SK-N-SH (cell line): Measurements from ENCODE around the gene FMN1. TPM values are rescaled to one million over a fixed set of nuclear protein-coding genes. Genes with fewer than 3 reads are reported as not detected.
A peak's percentile ranks its signal among the peaks of the same experiment; 100 is the strongest.

ENCODE experiments used
- CTCF ChIA-PET: fragments of 300-600, 350-600 bp; formaldehyde crosslinking; extraction: SDS; loops from one replicate; lab custom pipeline; 2021; lab: Yijun Ruan, JAX
- POLR2A ChIA-PET: fragments of 350-600 bp; sonication (Branson Sonifier 250); formaldehyde crosslinking; extraction: SDS; loops from one replicate; lab custom pipeline; 2020; ENCODE audit warnings: antibody characterized with exemption, inconsistent platforms; lab: Yijun Ruan, JAX
- DNase-seq: peaks from one replicate; pipeline ENCODE4 v3.0.0; 2012
- H2AFZ ChIP-seq: fragments of 200-600 bp; sonication (generic); 2 replicates; pipeline ENCODE4 v1.8.1; 2016; ENCODE audit warnings: antibody characterized with exemption, mild to moderate bottlenecking, low read depth
- H3F3A ChIP-seq: fragments of 200-600 bp; sonication (generic); replicated peaks from 2 replicates; pipeline ENCODE3; 2016; ENCODE audit warnings: antibody characterized with exemption, mild to moderate bottlenecking; ENCODE audit not compliant: insufficient read depth
- H3K27ac ChIP-seq, 2 experiments: fragments of 200-500 bp in 1 of 2; fragments of 200-600 bp in 1 of 2; sonication (Bioruptor generic) in 1 of 2; sonication (generic), shearing (Covaris generic) in 1 of 2; 2 replicates each; pipeline versions ENCODE4 v1.5.1 to v1.6.1; 2014 to 2016; ENCODE audit warnings: low read depth in 2 of 2, inconsistent platforms in 1 of 2, low read length in 1 of 2, mild to moderate bottlenecking in 1 of 2, mixed read lengths in 1 of 2
- H3K27me3 ChIP-seq: fragments of 200-600 bp; sonication (generic), shearing (Covaris generic); 2 replicates; pipeline ENCODE4 v1.6.1; 2016; ENCODE audit warnings: mixed run types; ENCODE audit not compliant: insufficient read depth
- H3K36me3 ChIP-seq, 2 experiments: fragments of 200-500 bp in 1 of 2; fragments of 200-600 bp in 1 of 2; sonication (Bioruptor generic) in 1 of 2; sonication (generic) in 1 of 2; replicated peaks in 1 of 2; 2 replicates each; pipeline versions ENCODE3 to v1.5.1; 2014 to 2016; ENCODE audit warnings: low read length in 1 of 2, mild to moderate bottlenecking in 1 of 2; ENCODE audit not compliant: insufficient read depth in 2 of 2, control insufficient read depth in 1 of 2
- H3K4me1 ChIP-seq, 2 experiments: fragments of 200-500 bp in 1 of 2; fragments of 200-600 bp in 1 of 2; sonication (Bioruptor generic) in 1 of 2; sonication (generic), shearing (Covaris generic) in 1 of 2; 2 replicates each; pipeline versions ENCODE4 v1.5.1 to v1.6.1; 2014 to 2016; ENCODE audit warnings: low read depth in 1 of 2, low read length in 1 of 2, mixed run types in 1 of 2; ENCODE audit not compliant: insufficient read depth in 2 of 2, control insufficient read depth in 1 of 2
- H3K4me2 ChIP-seq: fragments of 200-600 bp; sonication (generic), shearing (Covaris generic); 2 replicates; pipeline ENCODE4 v1.6.1; 2017; ENCODE audit warnings: mixed run types
- H3K4me3 ChIP-seq, 2 experiments: fragments of 200-500 bp in 1 of 2; fragments of 200-600 bp in 1 of 2; sonication (Bioruptor generic) in 1 of 2; sonication (generic), shearing (Covaris generic) in 1 of 2; 2 replicates each; pipeline versions ENCODE4 v1.5.1 to v1.8.1; 2014 to 2016; ENCODE audit warnings: low read depth in 2 of 2, inconsistent platforms in 1 of 2, low read length in 1 of 2, mild to moderate bottlenecking in 1 of 2, mixed read lengths in 1 of 2, moderate library complexity in 1 of 2
- H3K79me2 ChIP-seq: fragments of 200-600 bp; sonication (generic); 2 replicates; pipeline ENCODE4 v1.8.1; 2017; ENCODE audit warnings: mild to moderate bottlenecking; ENCODE audit not compliant: insufficient read depth
- H3K9ac ChIP-seq: fragments of 200-600 bp; sonication (generic); 2 replicates; pipeline ENCODE4 v1.6.1; 2017; ENCODE audit warnings: mixed run types
- H3K9me2 ChIP-seq: fragments of 200-600 bp; sonication (generic); 2 replicates; pipeline ENCODE4 v1.6.1; 2017; ENCODE audit warnings: mixed run types
- H3K9me3 ChIP-seq: fragments of 200-600 bp; sonication (generic); 2 replicates; pipeline ENCODE4 v1.6.1; 2017; ENCODE audit warnings: mixed run types, mild to moderate bottlenecking, moderate library complexity
- H4K20me1 ChIP-seq: fragments of 200-600 bp; sonication (generic); 2 replicates; pipeline ENCODE4 v1.6.1; 2017; ENCODE audit warnings: mild to moderate bottlenecking, mixed run types; ENCODE audit not compliant: insufficient read depth
- CHD2 ChIP-seq: fragments of 150-350 bp; IDR thresholded peaks from 2 replicates; pipeline ENCODE4 v1.6.1; 2018; ENCODE audit warnings: low read length; ENCODE audit not compliant: partially characterized antibody
- ELF1 ChIP-seq: IDR thresholded peaks from 2 replicates; pipeline ENCODE4 v1.4.0; 2012
- EP300 ChIP-seq, 2 experiments: IDR thresholded peaks; 2 replicates each; pipeline versions ENCODE4 v1.4.0 to v1.6.1; 2012; ENCODE audit warnings: borderline replicate concordance in 1 of 2, low read depth in 1 of 2, low read length in 1 of 2
- FOXJ3 ChIP-seq: sonication (generic); formaldehyde crosslinking; IDR thresholded peaks from 2 replicates; pipeline ENCODE4 v1.5.1; 2020; ENCODE audit warnings: mild to moderate bottlenecking, missing genetic modification reagents
- FOXM1 ChIP-seq: IDR thresholded peaks from 2 replicates; pipeline ENCODE4 v1.4.0; 2012; ENCODE audit warnings: low read depth, mild to moderate bottlenecking
- GABPA ChIP-seq: IDR thresholded peaks from 2 replicates; pipeline ENCODE4 v1.4.0; 2012; ENCODE audit warnings: low read depth, mild to moderate bottlenecking
- GATA2 ChIP-seq: sonication (generic); formaldehyde crosslinking; IDR thresholded peaks from 2 replicates; pipeline ENCODE4 v1.5.0; 2020; ENCODE audit warnings: mild to moderate bottlenecking, missing genetic modification reagents
- JUND ChIP-seq: IDR thresholded peaks from 2 replicates; pipeline ENCODE4 v1.4.0; 2012
- MEF2A ChIP-seq: IDR thresholded peaks from 2 replicates; pipeline ENCODE4 v1.4.0; 2012; ENCODE audit warnings: low read depth, borderline replicate concordance
- POLR2AphosphoS5 ChIP-seq: IDR thresholded peaks from 2 replicates; pipeline ENCODE4 v1.6.1; 2012; ENCODE audit warnings: low read depth, low read length
- RAD21 ChIP-seq: IDR thresholded peaks from 2 replicates; pipeline ENCODE4 v1.6.1; 2012; ENCODE audit warnings: mild to moderate bottlenecking, low read length
- RFX5 ChIP-seq: IDR thresholded peaks from 2 replicates; pipeline ENCODE4 v1.6.1; 2012; ENCODE audit warnings: mild to moderate bottlenecking, improper control_type of control experiment, low read length
- RXRA ChIP-seq: IDR thresholded peaks from 2 replicates; pipeline ENCODE4 v1.4.0; 2012; ENCODE audit warnings: low read depth, mild to moderate bottlenecking, borderline replicate concordance
- SMC3 ChIP-seq: IDR thresholded peaks from 2 replicates; pipeline ENCODE4 v1.6.1; 2012; ENCODE audit warnings: low read depth, low read length, improper control_type of control experiment
- TAF1 ChIP-seq: IDR thresholded peaks from 2 replicates; pipeline ENCODE4 v1.6.1; 2012; ENCODE audit warnings: low read depth, mild to moderate bottlenecking, low read length, moderate library complexity, borderline replicate concordance
- YY1 ChIP-seq: IDR thresholded peaks from 2 replicates; pipeline ENCODE4 v1.4.0; 2012; ENCODE audit warnings: low read depth, mild to moderate bottlenecking
- WGBS: methylation state at CpG from one replicate; pipeline ENCODE4 v1.1.6; 2017; ENCODE audit warnings: low lambda C conversion rate; 5-methylcytosine and 5-hydroxymethylcytosine counted together
- polyA plus RNA-seq, 3 experiments: library from polyadenylated mRNA; depleted of rRNA; stranded (reverse); fragments of >200 nt; gene quantifications; 2 replicates each; pipeline ENCODE4 v1.2.3, GENCODE V29; 2012
- TF ChIP-seq, protein P1 (sequence below): IDR thresholded peaks from 2 replicates; pipeline ENCODE4 v1.6.1; 2012; ENCODE audit warnings: mild to moderate bottlenecking, low read depth, low read length, moderate library complexity
- TF ChIP-seq, protein P2 (sequence below): IDR thresholded peaks from 2 replicates; pipeline ENCODE4; 2012
- TF ChIP-seq, protein P3 (sequence below): IDR thresholded peaks from 2 replicates; pipeline ENCODE4 v1.4.0; 2012; ENCODE audit warnings: low read depth

The FMN1 gene
- polyA plus RNA-seq, 1 of the 3 experiments (the other 2 are of a cell fraction): 9.1 TPM

DNA sequence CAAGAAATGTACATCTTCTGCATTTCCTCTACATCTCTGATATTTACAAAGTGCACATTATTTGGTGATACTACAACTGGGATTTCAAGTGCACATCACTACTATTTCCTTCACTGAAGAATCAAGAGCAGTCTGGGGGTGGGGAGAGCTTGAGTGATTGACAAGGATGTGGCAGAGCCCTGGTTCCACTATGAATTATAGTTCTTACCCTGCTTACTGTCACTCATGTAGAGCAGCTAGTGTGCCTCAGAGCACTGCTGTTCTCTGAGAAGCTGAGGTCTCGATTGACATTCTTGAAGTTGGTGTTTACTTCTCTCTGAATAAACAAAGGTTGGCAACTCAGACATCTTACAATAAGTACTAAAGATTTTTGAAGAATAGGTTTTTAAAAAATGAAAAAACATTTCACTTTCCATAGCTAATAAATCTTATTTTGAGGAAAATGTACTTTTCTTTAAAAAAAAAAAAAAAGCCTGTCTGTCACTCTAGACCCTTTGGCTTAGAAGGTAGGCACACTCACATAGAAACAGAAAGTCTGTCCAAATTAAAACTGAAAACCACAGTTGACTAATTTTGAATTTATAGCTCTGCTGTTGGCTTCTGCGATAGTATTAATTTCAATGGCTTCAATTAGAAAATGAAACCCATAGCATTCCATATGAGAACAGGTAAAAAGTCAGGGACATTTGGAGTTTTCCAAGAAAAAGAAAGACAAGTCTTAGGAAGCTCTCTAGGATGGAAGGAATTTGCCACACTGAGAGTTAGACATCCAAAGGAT lies 471.2 kb downstream of the FMN1 start:
- H2AFZ ChIP-seq: no peak overlapping the region
- ChIA-PET POLR2A (no interaction called here), CTCF (interaction anchor here (0.6 to 1.3 kb wide), 2 partner anchors 20 to 61 kb away, joined by 4 read pairs; no protein-coding TSS in a partner anchor)
- no peaks in the 10 kb centered on the region for H3K27me3 ChIP-seq
- H3F3A ChIP-seq: peaks cover 68% of the 10 kb centered on the region
- 89% methylated on average over 2 of the region's 2 CpGs for WGBS
- H3K27ac ChIP-seq: peak overlapping the region in 1 of 2 experiments; percentile 69; a peak in 1 of 4 replicates
- no peak for DNase-seq
- H3K4me3 ChIP-seq: no peak overlapping the region
- peaks cover 0 to 7% of the 10 kb centered on the region in 2 experiments; a peak in 1 of 4 replicates for H3K4me1 ChIP-seq
- peaks cover 10% of the 10 kb centered on the region; the same call in 1 of the 2 replicates for H4K20me1 ChIP-seq
- H3K9me3 ChIP-seq: no peaks in the 10 kb centered on the region
- no peak overlapping the region for H3K4me2 ChIP-seq
- H3K36me3 ChIP-seq: peaks cover 0 to 60% of the 10 kb centered on the region in 2 experiments
- no peak overlapping the region for H3K9ac ChIP-seq
- H3K79me2 ChIP-seq: peaks cover 100% of the 10 kb centered on the region
- H3K9me2 ChIP-seq: no peaks in the 10 kb centered on the region
- TF ChIP-seq POLR2AphosphoS5 (no peak), RXRA (no peak), ELF1 (no peak), MEF2A (no peak), CHD2 (no peak), GABPA (no peak), RFX5 (no peak), JUND (no peak), YY1 (no peak), RAD21 (no peak), GATA2 (CRISPR knock-in tag) (no peak), TAF1 (no peak), EP300 (IDR thresholded peaks at IDR 0.05; ENCODE audit: borderline replicate concordance in 1 of 2, low read depth in 1 of 2, low read length in 1 of 2) (no peak), FOXM1 (no peak), FOXJ3 (CRISPR knock-in tag) (no peak), SMC3 (no peak)
- TF ChIP-seq, protein P1, sequence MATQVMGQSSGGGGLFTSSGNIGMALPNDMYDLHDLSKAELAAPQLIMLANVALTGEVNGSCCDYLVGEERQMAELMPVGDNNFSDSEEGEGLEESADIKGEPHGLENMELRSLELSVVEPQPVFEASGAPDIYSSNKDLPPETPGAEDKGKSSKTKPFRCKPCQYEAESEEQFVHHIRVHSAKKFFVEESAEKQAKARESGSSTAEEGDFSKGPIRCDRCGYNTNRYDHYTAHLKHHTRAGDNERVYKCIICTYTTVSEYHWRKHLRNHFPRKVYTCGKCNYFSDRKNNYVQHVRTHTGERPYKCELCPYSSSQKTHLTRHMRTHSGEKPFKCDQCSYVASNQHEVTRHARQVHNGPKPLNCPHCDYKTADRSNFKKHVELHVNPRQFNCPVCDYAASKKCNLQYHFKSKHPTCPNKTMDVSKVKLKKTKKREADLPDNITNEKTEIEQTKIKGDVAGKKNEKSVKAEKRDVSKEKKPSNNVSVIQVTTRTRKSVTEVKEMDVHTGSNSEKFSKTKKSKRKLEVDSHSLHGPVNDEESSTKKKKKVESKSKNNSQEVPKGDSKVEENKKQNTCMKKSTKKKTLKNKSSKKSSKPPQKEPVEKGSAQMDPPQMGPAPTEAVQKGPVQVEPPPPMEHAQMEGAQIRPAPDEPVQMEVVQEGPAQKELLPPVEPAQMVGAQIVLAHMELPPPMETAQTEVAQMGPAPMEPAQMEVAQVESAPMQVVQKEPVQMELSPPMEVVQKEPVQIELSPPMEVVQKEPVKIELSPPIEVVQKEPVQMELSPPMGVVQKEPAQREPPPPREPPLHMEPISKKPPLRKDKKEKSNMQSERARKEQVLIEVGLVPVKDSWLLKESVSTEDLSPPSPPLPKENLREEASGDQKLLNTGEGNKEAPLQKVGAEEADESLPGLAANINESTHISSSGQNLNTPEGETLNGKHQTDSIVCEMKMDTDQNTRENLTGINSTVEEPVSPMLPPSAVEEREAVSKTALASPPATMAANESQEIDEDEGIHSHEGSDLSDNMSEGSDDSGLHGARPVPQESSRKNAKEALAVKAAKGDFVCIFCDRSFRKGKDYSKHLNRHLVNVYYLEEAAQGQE: no peak
- TF ChIP-seq, protein P2, sequence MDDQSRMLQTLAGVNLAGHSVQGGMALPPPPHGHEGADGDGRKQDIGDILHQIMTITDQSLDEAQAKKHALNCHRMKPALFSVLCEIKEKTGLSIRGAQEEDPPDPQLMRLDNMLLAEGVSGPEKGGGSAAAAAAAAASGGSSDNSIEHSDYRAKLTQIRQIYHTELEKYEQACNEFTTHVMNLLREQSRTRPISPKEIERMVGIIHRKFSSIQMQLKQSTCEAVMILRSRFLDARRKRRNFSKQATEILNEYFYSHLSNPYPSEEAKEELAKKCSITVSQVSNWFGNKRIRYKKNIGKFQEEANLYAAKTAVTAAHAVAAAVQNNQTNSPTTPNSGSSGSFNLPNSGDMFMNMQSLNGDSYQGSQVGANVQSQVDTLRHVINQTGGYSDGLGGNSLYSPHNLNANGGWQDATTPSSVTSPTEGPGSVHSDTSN: no peak
- TF ChIP-seq, protein P3, sequence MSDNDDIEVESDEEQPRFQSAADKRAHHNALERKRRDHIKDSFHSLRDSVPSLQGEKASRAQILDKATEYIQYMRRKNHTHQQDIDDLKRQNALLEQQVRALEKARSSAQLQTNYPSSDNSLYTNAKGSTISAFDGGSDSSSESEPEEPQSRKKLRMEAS: no peak
